Ramos (cell line): ENCODE measurements around the gene IGFALS.

Source experiments
- in situ Hi-C: fragments of 300-500 bp; cut with MboI; formaldehyde crosslinking; loops from one replicate; pipeline ENCODE4 v1.14.3; 2022; ENCODE audit warnings: low sequenced_read_pairs; ENCODE audit not compliant: unreplicated experiment

The IGFALS gene

GRCh38 chr16:1749152-1750117, 44.1 kb downstream of the IGFALS start:
- in situ Hi-C loops: no loop called here

GRCh38 chr16:1747934-1748333, 45.6 kb downstream of the IGFALS start:
- in situ Hi-C loops: no loop called here

- in situ Hi-C loops: no loop called here
Observed at GRCh38 chr16:1746693-1747195, 46.8 kb downstream of the IGFALS start.

- in situ Hi-C loops: no loop called here
Observed at GRCh38 chr16:1745900-1746692, 47.4 kb downstream of the IGFALS start.

GRCh38 chr16:1745181-1745899, 48.2 kb downstream of the IGFALS start:
- in situ Hi-C loops: no loop called here

- in situ Hi-C loops: no loop called here
Observed at GRCh38 chr16:1744338-1744840, 49.1 kb downstream of the IGFALS start.

- in situ Hi-C loops: no loop called here
Observed at GRCh38 chr16:1743376-1744337, 49.8 kb downstream of the IGFALS start.

GRCh38 chr16:1741553-1742165, 51.8 kb downstream of the IGFALS start:
- in situ Hi-C loops: no loop called here

GRCh38 chr16:1740781-1741490, 52.6 kb downstream of the IGFALS start:
- in situ Hi-C loops: no loop called here
